Endodermal cell (in vitro differentiated cells): ENCODE data around the gene NIF3L1. TPM values are rescaled to one million over a fixed set of nuclear protein-coding genes. Genes with fewer than 3 reads are reported as not detected.

Experiments used
- DNase-seq: peaks from one replicate; pipeline ENCODE4 v3.0.0-alpha.2; 2017
- H3K27ac ChIP-seq: 2 replicates; pipeline ENCODE4 v1.5.1; 2013; ENCODE audit warnings: mild to moderate bottlenecking, low read depth, low read length, moderate library complexity
- H3K27me3 ChIP-seq: 2 replicates; pipeline ENCODE4 v1.6.1; 2013; ENCODE audit warnings: mild to moderate bottlenecking, low read length, moderate library complexity; ENCODE audit not compliant: insufficient read depth, control insufficient read depth, poor library complexity, severe bottlenecking
- H3K36me3 ChIP-seq: 2 replicates; pipeline ENCODE4 v1.7.0; 2013; ENCODE audit warnings: mild to moderate bottlenecking, low read length, moderate library complexity; ENCODE audit not compliant: control insufficient read depth, insufficient read depth
- H3K4me1 ChIP-seq: one replicate; pipeline ENCODE4 v1.7.0; 2013; ENCODE audit warnings: low read length; ENCODE audit not compliant: control insufficient read depth, insufficient read depth
- H3K4me3 ChIP-seq: 2 replicates; pipeline ENCODE4 v1.5.1; 2013; ENCODE audit warnings: mild to moderate bottlenecking, low read length, moderate library complexity
- H3K9ac ChIP-seq: 2 replicates; pipeline ENCODE4 v1.6.1; 2013; ENCODE audit warnings: mild to moderate bottlenecking, low read length, moderate library complexity; ENCODE audit not compliant: poor library complexity, severe bottlenecking; ENCODE audit errors: extremely low read depth
- H3K9me3 ChIP-seq: 2 replicates; pipeline ENCODE4 v1.6.1; 2013; ENCODE audit warnings: mild to moderate bottlenecking, low read length, moderate library complexity; ENCODE audit not compliant: control insufficient read depth
- H3K27ac Mint-ChIP-seq: 2 replicates; pipeline ENCODE4 v1.8.0; 2020; ENCODE audit warnings: mixed read lengths
- H3K27me3 Mint-ChIP-seq: 2 replicates; pipeline ENCODE4 v1.8.0; 2021; ENCODE audit warnings: mild to moderate bottlenecking, mixed read lengths; ENCODE audit not compliant: insufficient read depth
- H3K36me3 Mint-ChIP-seq: 2 replicates; pipeline ENCODE4 v1.8.0; 2020; ENCODE audit warnings: low read depth, mixed read lengths
- H3K4me1 Mint-ChIP-seq: 2 replicates; pipeline ENCODE4 v1.8.0; 2020; ENCODE audit warnings: mixed read lengths
- H3K4me3 Mint-ChIP-seq: 2 replicates; pipeline ENCODE4 v1.8.0; 2020; ENCODE audit warnings: mild to moderate bottlenecking, moderate library complexity, mixed read lengths
- H3K9me3 Mint-ChIP-seq: 2 replicates; pipeline ENCODE4 v1.8.0; 2020; ENCODE audit warnings: mild to moderate bottlenecking, mixed read lengths
- WGBS, 2 experiments: methylation state at CpG; one replicate each; pipeline versions ENCODE4 v1.1.5 to v1.1.7; 2013; ENCODE audit warnings: missing lambda C conversion rate in 2 of 2, mixed read lengths in 1 of 2; ENCODE audit not compliant: insufficient coverage in 1 of 2, insufficient read length in 1 of 2; 5-methylcytosine and 5-hydroxymethylcytosine counted together
- total RNA-seq, 2 donors: library from RNA; stranded (reverse); fragmentation: NEBNext Ultra II Directional in 1 of 2; extraction: Animal tissue kit (Norgen Biotek cat#: 25700) in 1 of 2; gene quantifications; 2 replicates in 1 of 2; 3 replicates in 1 of 2; pipeline ENCODE4 v1.2.1, GENCODE V29; 2021
- TF ChIP-seq, protein P1 (sequence below): fragments of 200-600 bp; sonication (generic); conservative IDR thresholded peaks from 2 replicates; pipeline ENCODE4 v1.5.0; 2021; ENCODE audit warnings: antibody characterized with exemption, mild to moderate bottlenecking

The NIF3L1 gene
- total RNA-seq, 2 donors from 2014 or later, result 48.0 to 59.4 TPM

DNA sequence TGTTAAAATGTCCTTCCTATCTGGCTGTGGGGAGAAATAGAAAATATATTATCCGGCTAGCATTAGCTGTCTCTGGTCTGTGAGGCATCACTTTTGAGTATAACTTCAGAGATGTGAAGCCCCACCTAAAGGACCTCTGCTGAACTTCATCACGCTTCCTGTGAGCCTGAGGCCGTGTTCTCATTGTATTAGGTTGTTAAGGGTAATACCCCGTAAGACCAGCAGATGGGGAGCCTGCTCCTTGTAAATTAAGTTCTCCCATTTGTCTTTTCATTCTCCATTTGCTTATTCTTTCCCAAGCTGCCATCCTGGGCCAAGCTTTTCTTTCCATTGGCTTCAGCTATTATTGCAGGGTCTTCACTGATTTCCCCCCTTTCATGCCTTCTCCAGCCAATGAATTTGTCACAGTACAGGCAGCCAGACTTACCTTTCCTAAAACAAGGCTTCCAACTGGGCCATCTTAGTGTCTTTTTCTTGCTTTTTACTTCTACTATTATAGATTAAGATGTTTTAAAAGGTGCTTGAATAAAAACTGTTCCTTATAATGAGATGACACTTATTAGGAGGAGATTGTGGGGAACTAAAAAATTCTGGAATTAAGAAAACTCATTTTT is 12.4 kb downstream of the NIF3L1 start:
- no peaks in the 10 kb centered on the region for H3K9me3 ChIP-seq
- no peak overlapping the region for H3K4me3 Mint-ChIP-seq
- H3K27ac ChIP-seq, result no peak overlapping the region
- DNase-seq, result peak; percentile 90
- peaks cover 47% of the 10 kb centered on the region for H3K36me3 Mint-ChIP-seq
- H3K27me3 ChIP-seq, result no peaks in the 10 kb centered on the region
- H3K4me3 ChIP-seq, result no peak overlapping the region
- no peaks in the 10 kb centered on the region for H3K27me3 Mint-ChIP-seq
- H3K9ac ChIP-seq, result no peak overlapping the region
- peaks cover 9% of the 10 kb centered on the region for H3K4me1 Mint-ChIP-seq
- H3K4me1 ChIP-seq, result peaks cover 5% of the 10 kb centered on the region
- TF ChIP-seq, protein P1, sequence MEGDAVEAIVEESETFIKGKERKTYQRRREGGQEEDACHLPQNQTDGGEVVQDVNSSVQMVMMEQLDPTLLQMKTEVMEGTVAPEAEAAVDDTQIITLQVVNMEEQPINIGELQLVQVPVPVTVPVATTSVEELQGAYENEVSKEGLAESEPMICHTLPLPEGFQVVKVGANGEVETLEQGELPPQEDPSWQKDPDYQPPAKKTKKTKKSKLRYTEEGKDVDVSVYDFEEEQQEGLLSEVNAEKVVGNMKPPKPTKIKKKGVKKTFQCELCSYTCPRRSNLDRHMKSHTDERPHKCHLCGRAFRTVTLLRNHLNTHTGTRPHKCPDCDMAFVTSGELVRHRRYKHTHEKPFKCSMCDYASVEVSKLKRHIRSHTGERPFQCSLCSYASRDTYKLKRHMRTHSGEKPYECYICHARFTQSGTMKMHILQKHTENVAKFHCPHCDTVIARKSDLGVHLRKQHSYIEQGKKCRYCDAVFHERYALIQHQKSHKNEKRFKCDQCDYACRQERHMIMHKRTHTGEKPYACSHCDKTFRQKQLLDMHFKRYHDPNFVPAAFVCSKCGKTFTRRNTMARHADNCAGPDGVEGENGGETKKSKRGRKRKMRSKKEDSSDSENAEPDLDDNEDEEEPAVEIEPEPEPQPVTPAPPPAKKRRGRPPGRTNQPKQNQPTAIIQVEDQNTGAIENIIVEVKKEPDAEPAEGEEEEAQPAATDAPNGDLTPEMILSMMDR, result peak; percentile 90
- no peaks in the 10 kb centered on the region for H3K9me3 Mint-ChIP-seq
- no peak overlapping the region for H3K27ac Mint-ChIP-seq
- peaks cover 78% of the 10 kb centered on the region for H3K36me3 ChIP-seq
- 24% methylated on average over 4 of the region's 4 CpGs; no CpG with 5 or more reads in 1 of the 2 experiments for WGBS, 2 experiments

DNA sequence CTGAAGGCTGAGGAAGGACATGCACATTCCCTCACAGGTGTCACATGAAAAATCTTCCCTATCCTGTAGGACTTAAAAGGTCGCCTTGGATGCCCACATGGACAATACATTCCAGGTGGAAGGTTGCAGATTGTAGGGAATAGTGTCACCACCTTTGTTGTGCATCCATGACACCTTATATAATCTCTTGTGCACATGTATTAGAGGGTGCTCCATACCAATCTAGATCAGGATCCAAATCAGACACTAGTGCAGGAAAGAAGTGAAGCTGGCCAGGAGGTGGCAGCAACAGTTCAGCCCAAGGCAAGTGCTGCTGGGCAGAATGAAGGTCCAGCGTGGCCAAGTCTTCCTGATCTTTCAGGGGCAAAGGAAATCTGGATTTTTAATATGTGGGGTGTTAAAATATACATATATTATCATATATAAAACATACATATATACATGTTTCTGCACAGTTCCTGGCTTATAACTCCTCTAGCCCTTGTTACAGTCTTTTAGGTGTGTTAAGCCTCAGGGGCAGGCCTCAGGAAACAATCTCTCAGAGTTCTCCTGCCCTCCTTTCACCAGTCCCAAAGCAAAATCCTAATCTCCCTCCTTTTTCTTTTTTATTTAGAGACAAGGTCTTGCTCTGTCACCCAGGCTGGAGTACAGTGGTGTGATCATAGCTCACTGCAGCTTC is 16.6 kb downstream of the NIF3L1 start:
- no peak overlapping the region for H3K9ac ChIP-seq
- Mint-ChIP-seq H3K4me3 (no peak overlapping the region), H3K36me3 (peaks cover 55% of the 10 kb centered on the region)

DNA sequence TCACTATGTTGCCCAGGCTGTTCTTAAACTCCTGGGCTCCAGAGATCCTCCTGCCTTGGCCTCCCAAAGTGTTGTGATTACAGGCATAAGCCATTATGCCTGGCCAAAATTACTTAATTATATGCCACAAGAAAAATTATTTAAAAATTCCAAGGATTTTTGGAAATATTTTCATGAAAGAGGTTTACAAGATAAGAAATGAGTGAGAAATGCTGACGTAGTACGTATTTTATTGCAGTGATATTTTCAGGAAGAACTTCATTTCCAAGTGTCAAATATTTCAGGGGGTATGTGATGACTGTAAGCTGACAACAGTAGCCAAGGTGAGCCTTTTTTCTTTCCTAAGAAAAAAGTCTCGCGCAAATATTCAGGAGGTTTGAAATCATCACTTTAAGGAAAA is 20.8 kb downstream of the NIF3L1 start:
- Mint-ChIP-seq H3K27ac (no peak overlapping the region), H3K9me3 (no peaks in the 10 kb centered on the region), H3K36me3 (peaks cover 57% of the 10 kb centered on the region), H3K4me3 (no peak overlapping the region), H3K4me1 (no peaks in the 10 kb centered on the region), H3K27me3 (no peaks in the 10 kb centered on the region)
- H3K36me3 ChIP-seq, result peaks cover 77% of the 10 kb centered on the region
- H3K4me3 ChIP-seq, result no peak overlapping the region
- H3K4me1 ChIP-seq, result no peaks in the 10 kb centered on the region
- no peak for DNase-seq
- H3K27me3 ChIP-seq, result no peaks in the 10 kb centered on the region
- 97 to 98% methylated on average over 4 of the region's 4 CpGs for WGBS, 2 experiments
- TF ChIP-seq, protein P1, result no peak
- H3K9ac ChIP-seq, result no peak overlapping the region
- no peaks in the 10 kb centered on the region for H3K9me3 ChIP-seq
- no peak overlapping the region for H3K27ac ChIP-seq

More for the DNA sequence above, 16.6 kb downstream of the NIF3L1 start:
- no peaks in the 10 kb centered on the region for H3K4me1 Mint-ChIP-seq
- Histone ChIP-seq H3K4me3 (no peak overlapping the region), H3K27me3 (no peaks in the 10 kb centered on the region), H3K4me1 (no peaks in the 10 kb centered on the region), H3K36me3 (peaks cover 66% of the 10 kb centered on the region), H3K9me3 (no peaks in the 10 kb centered on the region), H3K27ac (no peak overlapping the region)
- H3K27me3 Mint-ChIP-seq, result no peaks in the 10 kb centered on the region
- TF ChIP-seq, protein P1, result peak; percentile 85
- no peaks in the 10 kb centered on the region for H3K9me3 Mint-ChIP-seq
- DNase-seq, result peak; percentile 87
- WGBS, 2 experiments, result 60 to 71% methylated on average over 1 of the region's 2 CpGs
- H3K27ac Mint-ChIP-seq, result peak overlapping the region; percentile 41
